GM20000 (cell line): ENCODE measurements around the gene ROBO1.

Experiments used
- DNase-seq: peaks from one replicate; pipeline ENCODE4 v3.0.0; 2012; ENCODE audit warnings: low spot score
- CTCF ChIP-seq: IDR thresholded peaks from 2 replicates; pipeline ENCODE4 v1.5.1; 2012; ENCODE audit warnings: mild to moderate bottlenecking, control low read depth; ENCODE audit errors: extremely low read depth, missing control alignments

ROBO1 gene

GRCh38 chr3:78712270-78712669 lies 1055.5 kb downstream of the ROBO1 start:
- no peak for TF ChIP-seq CTCF
- no peak for DNase-seq

- DNase-seq = no peak
- TF ChIP-seq CTCF = no peak
Observed at GRCh38 chr3:78708565-78709073, 1059.2 kb downstream of the ROBO1 start.

GRCh38 chr3:78707609-78708008 lies 1060.2 kb downstream of the ROBO1 start:
- DNase-seq = no peak
- no peak for TF ChIP-seq CTCF

- DNase-seq = no peak
- TF ChIP-seq CTCF = no peak
Observed at GRCh38 chr3:78706906-78707523, 1060.8 kb downstream of the ROBO1 start.

GRCh38 chr3:78703944-78704343 lies 1063.9 kb downstream of the ROBO1 start:
- no peak for TF ChIP-seq CTCF
- DNase-seq = no peak

- no peak for DNase-seq
- no peak for TF ChIP-seq CTCF
Observed at GRCh38 chr3:78701537-78701936, 1066.3 kb downstream of the ROBO1 start.

- TF ChIP-seq CTCF = no peak
- DNase-seq = no peak
Observed at GRCh38 chr3:78698431-78698830, 1069.4 kb downstream of the ROBO1 start.
